Right lobe of liver (tissue), 4 donors: ENCODE results near the gene CIART.

ENCODE experiments used
- CTCF ChIP-seq, 4 donors: fragments of 200-600 bp in 3 of 4; fragments of 450-650 bp in 1 of 4; IDR thresholded peaks; one replicate each; pipeline versions ENCODE4 v1.5.1 to v1.8.0; 2016 to 2022; ENCODE audit warnings: antibody characterized with exemption in 4 of 4, mild to moderate bottlenecking in 2 of 4
- POLR2A ChIP-seq: fragments of 450-650 bp; IDR thresholded peaks from one replicate; pipeline ENCODE4 v1.6.1; 2017; ENCODE audit warnings: antibody characterized with exemption, mild to moderate bottlenecking
- donor health status: DM: no; HTN: no; CAD: no.
- donor health status: DM: no; HTN: no; CAD: no.
- donor health status: DM: no; HTN: yes; CAD: no.

GRCh38 chr1:150269451-150269850, 12.9 kb upstream of the CIART start:
- no peak for TF ChIP-seq CTCF (IDR thresholded peaks at IDR 0.05)
- TF ChIP-seq POLR2A: no peak
